ENCODE results near the gene CLPX.

DNA sequence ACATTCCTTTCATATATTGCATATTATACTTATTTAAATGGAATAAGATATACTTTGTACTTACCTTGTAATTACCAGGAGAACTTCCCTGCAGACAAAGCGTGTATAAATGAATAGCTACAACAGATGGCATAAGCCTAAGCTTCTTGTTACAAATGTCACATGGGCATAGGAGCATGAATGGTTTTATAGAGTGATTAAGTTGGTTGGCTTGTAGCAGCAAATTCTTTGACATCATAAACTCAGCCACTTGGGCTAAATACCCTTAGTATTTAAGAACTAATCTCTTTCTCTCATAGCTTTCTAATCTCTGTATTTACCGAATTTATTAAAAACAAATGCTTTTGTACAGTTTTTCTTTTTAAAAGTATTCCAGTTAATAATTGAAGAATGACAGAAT lies 70.1 kb downstream of the CLPX start, which contains the start of gene UBAP1L:
- TF ChIP-seq, protein P1, sequence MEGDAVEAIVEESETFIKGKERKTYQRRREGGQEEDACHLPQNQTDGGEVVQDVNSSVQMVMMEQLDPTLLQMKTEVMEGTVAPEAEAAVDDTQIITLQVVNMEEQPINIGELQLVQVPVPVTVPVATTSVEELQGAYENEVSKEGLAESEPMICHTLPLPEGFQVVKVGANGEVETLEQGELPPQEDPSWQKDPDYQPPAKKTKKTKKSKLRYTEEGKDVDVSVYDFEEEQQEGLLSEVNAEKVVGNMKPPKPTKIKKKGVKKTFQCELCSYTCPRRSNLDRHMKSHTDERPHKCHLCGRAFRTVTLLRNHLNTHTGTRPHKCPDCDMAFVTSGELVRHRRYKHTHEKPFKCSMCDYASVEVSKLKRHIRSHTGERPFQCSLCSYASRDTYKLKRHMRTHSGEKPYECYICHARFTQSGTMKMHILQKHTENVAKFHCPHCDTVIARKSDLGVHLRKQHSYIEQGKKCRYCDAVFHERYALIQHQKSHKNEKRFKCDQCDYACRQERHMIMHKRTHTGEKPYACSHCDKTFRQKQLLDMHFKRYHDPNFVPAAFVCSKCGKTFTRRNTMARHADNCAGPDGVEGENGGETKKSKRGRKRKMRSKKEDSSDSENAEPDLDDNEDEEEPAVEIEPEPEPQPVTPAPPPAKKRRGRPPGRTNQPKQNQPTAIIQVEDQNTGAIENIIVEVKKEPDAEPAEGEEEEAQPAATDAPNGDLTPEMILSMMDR (IDR thresholded peaks at IDR 0.05; ENCODE audit: borderline replicate concordance, extremely low read depth, low read length, poor library complexity, severe bottlenecking): no peak
- no peak for TF ChIP-seq EZH2 (IDR thresholded peaks at IDR 0.05; ENCODE audit: borderline replicate concordance, low read depth, low read length, severe bottlenecking)

Measured in DND-41 (cell line).